ENCODE measurements around the gene NBPF9.
A peak's percentile ranks its signal among the peaks of the same experiment; 100 is the strongest.
"Not testable (repeated sequence)": the region's sequence is repeated elsewhere in the genome, so short reads cannot be mapped to it uniquely, and the experiment has no call there.

The NBPF9 gene, protein sequence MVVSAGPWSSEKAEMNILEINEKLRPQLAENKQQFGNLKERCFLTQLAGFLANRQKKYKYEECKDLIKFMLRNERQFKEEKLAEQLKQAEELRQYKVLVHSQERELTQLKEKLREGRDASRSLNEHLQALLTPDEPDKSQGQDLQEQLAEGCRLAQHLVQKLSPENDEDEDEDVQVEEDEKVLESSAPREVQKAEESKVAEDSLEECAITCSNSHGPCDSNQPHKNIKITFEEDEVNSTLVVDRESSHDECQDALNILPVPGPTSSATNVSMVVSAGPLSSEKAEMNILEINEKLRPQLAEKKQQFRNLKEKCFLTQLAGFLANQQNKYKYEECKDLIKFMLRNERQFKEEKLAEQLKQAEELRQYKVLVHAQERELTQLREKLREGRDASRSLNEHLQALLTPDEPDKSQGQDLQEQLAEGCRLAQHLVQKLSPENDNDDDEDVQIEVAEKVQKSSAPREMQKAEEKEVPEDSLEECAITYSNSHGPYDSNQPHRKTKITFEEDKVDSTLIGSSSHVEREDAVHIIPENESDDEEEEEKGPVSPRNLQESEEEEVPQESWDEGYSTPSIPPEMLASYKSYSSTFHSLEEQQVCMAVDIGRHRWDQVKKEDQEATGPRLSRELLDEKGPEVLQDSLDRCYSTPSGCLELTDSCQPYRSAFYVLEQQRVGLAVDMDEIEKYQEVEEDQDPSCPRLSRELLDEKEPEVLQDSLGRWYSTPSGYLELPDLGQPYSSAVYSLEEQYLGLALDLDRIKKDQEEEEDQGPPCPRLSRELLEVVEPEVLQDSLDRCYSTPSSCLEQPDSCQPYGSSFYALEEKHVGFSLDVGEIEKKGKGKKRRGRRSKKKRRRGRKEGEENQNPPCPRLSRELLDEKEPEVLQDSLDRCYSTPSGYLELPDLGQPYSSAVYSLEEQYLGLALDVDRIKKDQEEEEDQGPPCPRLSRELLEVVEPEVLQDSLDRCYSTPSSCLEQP (N-terminal part only)

DNA sequence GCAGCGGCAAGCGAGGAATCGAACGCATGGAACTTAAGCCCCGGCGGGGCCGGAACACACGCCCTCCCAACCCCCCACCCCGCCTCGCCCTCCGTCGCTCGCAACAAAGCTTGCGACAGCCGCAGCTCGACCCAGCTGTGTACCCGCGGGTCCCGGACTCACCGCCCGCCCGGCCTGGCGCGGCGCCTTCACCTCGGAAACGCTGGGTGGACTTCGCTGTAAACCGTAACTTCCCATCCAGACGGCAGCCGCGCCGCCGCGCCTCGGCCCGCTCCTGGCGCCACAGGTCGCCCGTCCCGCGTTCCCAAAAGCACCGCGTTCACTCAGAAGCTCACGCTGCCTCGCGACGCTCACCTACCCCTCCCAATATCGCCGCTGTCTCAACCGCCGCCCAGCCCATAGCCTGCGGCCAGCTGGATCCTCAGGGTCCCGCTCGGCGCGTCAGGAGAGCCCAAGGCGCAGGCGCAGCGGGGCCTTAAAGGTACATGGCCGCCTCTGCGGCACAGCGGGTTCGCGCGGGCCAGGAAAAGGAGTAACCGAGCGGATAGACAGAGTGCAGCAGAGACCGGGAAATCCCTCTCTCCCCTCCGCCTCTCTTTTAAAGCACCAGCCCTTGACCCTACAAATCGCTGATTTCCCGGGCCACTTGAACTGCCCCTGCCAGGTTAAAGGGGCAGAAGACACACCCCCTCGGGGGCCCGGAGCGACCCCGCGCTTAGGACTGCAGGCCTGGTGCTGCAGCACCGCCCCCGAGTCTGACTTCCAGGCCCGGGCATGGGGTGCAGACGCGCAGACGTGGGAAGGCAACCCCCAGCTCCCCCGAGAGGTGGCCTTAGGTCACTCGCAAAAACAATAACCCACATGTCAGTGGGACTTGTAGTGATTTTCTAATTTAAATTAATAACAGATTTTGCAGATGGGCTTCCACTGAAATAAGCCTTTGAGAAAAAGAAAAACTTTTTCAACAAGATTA is at the start of gene NBPF9:
Gene NBPF9 (minus strand): TSS at position 443 of the 973 bp plus-strand sequence. CDS start 21,412 bp downstream, outside the sequence.
- peak; percentile 59 for DNase-seq

DNA sequence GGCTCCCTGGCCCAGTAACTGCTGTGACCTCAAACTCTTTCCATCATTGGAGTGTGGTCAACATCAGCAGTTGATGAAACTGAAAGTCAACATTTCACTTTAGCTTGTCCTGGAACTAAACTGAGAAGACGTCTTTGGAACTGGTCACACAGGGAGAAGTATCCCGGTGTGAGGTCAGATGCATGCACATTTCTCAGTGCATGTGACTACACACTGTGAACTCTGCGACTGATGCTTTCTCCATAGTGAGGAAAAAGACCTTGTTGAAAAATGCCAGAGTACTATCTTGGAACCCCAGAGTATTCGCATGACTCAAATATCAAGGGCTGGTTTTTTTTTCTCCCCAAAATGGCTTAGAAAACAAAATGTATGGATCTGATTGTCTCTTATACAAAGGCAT is 46.6 kb upstream of the NBPF9 start:
- DNase-seq, result not testable (repeated sequence)

DNA sequence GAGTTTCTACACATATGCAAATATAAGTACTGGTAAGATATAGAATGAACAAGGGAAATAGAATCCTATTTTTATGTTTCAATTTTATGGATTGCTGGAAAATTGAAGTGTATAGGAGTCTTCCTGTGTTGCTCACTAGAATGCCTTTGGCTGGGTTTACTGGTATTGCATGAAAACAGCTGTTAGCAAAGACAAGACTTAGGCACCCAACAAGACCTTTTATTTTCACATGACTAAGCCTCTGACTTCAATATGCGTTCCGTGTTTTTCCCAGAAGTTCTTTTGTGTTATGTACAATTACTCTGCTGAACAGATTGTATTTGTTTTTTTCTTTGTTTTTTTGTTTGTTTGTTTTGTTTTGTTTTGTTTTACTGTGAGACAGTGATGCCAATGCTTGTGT is 34.2 kb upstream of the NBPF9 start:
- not testable (repeated sequence) for DNase-seq

DNA sequence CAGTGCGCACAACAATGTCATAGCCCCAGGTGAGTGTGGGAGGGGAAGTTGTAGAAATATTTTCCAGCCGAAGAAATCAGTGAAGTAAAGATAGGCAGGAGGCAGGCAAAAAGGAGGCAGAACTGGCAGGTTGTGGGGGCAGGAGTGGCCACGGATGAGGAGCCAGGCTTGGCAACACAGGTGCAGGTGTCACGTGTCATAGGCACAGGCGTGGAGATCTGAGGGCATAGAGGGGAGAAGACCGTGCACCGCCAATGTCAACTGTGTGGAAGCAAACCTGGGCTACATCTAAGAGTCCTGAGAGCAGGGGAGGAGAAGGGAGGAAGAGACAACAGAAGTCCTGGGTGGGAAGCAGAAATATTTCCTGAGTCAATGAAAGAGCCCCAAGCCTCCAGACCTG is 27.6 kb upstream of the NBPF9 start:
- not testable (repeated sequence) for DNase-seq

DNA sequence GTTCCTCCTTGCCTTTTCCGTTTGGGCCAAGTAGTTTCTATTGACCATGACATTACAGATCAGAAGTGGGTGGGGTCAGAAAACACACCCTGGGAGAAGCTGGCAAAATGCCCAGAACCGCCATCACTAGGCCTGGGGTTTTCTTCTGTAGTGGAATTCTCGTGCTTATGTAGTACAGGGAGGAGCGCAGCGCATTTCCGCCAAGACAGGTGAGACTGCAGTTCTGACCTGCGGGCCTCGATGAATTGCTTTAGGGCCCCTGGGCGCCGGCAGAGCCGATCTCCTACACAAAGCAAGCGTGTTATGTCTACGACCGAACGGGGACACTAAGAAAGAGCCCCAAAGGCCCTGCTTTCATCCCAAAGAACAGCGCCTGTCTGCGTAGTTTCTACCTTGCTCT is 25.9 kb upstream of the NBPF9 start:
- DNase-seq, result not testable (repeated sequence)

DNA sequence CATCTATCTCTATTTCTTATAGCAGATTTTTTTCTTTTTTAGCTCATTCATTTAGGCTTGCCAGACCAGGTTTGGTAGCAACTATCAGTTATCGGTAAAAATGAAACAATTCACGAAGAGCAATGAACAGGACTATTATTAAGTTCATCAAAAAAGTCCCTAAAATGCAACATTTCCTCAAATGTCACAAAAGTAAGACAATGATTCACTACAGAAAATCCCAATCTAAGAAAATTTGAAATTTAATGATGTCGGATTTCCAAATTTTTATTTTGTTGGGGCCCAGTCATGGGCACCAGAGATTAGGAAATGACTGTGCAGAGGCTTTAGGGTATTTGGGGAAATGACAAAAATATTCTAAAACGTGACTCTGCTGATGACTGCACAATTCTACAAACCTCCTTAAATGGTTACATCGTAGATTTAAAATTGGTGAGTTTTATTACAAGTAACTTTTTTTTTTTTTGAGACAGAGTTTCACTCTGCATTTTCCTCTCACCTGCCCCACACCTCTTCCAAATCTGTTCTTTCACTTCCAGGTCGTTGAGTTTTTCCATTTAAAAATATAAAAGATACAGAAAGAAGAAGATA is 23.3 kb upstream of the NBPF9 start:
- not testable (repeated sequence) for DNase-seq

DNA sequence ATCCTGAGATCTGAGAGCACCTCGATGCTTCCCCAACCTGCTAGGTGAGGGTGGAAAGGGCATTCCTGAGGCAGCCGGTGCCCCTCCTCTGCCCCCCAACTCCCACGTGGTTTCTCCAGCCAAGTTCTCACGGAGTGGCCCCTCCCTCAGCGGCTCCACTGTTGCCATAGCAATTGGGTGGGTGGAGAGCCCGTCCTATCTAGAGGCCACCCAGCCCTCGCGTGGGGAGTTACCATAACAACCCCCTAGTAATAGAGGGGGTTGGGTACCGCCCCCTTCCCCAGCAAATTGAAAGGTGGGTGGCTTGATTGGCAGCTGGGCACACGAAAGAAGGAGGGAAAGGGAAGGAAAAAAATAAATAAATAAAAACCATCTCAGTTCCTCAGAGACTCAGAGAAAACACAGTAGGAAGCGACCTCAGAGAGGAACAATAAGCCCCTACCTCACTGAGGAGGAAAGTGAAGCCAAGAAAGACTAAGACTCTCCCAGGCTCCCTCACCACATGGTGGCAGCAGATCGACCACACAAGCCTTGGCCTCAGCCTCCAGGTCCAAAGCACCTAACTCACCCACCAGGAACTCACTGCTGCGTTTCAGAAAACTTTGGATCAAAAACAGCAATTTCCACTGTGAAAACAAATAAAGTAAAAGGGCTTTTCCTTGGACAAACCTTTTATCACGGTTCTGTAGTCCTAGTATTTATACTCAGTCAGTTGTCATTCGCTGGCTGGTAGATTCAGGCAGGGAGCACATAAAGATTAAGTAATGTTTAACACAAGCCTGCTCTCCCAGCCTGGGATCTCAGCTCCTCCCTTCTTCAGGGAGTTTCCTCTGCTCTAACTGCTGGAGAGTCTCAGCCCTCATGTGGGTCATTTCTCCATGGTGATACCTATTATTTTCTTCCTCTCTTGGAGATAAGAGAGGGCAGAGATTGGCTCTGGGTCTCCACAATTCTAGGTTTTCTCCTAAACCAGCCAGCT is 20.9 kb upstream of the NBPF9 start:
- DNase-seq, result peak; percentile 19

DNA sequence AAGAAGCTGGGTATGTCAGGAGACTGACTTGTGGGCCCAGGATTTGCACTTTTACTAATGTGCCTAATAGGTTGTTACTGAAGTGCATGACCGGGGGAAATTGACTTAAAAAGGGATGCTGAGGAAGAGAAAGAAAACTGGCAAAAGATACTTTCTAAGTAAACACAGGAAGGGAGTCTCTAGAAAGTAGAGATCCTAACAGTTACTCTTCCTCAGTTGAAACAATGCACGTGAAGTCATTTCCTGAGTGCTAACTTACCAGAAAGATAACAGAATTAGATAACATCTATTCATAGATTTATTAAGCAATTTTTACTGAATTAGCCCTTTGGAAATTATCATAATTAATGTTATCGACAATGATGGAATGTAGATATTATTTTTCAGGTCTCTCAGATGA is 9.5 kb upstream of the NBPF9 start:
- DNase-seq, result not testable (repeated sequence)

DNA sequence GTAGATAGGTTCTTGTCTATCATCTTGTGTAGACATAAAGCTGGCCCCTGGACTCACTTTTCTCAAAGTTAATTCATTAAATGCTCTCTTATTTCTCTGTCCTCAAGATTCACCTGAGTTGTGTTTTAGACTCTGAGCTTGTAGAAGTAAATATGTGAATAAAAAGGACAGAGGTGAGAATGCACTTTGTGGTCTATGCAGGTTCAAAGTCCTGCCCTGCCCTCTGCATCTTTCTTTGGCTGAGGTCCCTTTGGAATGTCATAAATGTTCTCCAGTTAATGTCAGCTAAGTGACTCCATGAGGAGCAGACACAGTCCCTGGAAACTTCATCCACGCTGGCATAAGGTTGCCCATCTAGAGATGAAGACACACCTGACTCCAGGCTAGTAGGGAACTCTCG is 7.0 kb upstream of the NBPF9 start:
- not testable (repeated sequence) for DNase-seq

DNA sequence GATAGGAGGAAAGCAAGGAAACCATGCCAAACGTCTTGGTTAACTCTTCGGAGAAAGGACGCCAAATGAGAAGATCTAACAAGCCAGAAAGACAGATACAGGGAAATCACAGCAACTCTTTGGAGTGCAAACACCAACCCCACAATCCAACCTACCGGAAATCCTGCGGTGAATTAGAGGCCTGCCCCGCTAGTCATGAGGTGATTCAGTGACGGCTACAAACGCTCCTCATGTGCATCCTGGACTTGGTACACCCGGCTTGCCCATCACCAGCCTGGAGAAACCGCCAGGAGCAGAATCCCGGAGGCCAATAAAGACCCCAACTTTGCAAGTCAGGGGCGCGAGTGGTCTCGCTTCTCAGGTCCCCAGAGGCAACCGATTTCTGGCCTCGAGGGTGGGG is 777 bp downstream of the NBPF9 start:
- peak; percentile 50 for DNase-seq

DNA sequence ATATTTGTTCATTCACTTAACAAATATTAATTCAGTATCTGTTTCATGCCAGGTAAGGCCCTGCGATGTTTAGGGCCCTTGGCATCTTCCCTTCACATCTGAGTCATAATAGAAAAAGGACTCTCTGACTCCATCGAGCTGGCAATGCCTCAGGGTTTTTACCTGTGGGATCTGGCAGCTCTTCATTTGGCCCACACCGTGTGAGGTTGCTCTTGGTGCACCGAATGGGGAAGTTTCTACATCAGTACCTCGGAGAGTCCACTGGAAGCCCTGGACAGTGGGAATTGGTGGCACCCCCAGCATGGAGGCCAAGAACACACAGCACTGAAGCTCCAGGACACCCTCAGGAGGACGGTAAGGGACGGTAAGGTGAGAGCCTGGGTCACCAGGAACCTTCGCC is 5.1 kb downstream of the NBPF9 start:
- DNase-seq, result not testable (repeated sequence)

DNA sequence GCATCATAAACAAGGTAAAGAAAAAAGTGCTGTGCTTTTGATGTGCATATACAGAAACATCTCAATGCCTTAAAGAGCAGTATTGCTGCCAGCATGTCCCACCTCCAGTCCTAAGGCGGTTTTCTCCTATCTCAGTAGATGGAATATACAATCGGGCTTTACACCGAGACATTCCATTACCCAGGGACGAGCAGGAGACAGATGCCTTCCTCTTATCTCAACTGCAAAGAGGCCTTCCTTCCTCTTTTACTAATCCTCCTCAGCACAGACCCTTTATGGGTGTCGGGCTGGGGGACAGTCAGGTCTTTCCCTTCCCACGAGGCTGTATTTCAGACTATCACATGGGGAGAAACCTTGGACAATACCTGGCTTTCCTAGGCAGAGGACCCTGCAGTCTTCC is 10.2 kb downstream of the NBPF9 start:
- not testable (repeated sequence) for DNase-seq

DNA sequence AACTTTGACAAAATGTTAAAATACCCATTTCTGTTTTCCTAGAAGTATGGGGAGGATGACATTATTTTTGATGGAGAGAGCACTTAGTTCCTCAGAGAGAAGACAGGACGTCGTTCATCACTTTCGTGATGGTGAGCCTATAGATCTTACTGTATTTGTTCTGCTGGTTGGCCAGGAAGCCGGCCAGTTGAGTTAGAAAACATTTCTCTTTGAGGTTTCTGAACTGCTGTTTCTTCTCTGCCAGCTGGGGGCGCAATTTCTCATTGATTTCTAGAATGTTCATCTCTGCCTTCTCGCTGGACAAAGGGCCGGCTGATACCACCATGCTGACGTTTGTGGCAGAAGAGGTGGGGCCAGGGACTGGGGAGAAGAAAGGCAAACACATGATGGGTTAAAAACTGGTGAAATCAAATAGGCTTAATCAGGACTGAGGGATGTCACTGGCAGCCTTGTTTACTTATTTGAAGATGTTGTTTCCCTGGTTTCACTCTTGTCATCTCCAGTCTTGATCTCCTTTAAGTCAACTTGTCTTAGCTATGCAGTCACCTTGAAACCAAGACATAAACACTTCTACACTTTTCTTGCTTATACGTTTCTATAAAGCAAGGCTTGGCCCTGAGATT is 27.7 kb downstream of the NBPF9 start:
- DNase-seq, result not testable (repeated sequence)

DNA sequence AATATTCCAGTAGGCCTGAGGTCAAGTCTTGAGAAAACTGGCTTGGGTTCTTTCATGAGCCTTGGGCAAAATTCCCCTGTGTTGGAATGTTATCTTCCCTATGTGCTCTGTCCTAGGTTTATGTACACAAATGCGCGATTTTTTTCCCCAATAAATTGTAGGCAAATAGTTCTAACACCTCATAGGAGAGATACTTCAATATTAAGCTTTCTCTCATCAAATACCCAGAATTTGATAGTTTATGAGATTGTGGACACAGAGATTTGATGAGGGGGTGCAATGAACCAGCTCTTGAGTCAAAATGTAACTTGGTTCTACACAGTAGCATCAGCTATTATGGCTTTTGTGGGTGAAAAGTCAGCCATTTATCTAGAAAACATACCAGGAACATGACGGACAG is 38.7 kb downstream of the NBPF9 start:
- DNase-seq, result not testable (repeated sequence)

DNA sequence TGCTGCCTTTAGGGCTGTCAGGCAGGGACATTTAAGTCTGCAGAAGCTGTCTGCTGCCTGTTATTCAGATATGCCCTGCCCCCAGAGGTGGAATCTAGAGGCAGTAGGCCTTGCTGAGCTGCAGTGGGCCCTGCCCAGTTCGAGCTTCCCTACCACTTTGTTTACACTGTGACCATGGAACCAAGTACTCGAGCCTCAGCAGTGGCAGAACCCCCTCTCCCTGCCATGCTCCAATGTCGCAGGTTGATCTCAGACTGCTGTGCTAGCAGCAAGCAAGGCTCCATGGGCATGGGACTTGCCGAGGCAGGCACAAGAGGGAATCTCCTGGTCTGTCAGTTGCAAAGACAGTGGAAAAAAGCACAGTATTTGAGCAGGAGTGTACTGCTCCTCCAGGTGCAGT is 60.3 kb downstream of the NBPF9 start:
- not testable (repeated sequence) for DNase-seq

DNA sequence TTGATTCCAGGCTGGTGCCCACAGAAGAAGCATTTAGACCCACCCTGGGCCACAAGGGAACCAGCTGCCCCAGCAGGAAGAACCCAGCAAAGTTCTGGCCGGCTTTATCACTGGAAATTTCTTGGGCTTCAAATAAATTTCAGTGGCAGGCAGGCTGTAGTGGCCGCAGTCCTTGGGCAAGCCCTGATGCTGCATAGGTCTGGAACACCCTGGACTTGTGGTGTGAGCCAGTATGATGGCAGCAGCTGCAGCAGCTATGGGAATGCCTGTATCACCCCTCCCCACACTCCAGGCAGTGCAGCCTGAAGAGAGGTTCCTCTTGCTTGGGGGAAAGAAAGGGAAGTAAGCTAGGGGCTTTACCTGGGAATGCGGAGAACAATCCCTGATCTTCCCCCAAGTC is 69.4 kb downstream of the NBPF9 start:
- DNase-seq, result not testable (repeated sequence)

DNA sequence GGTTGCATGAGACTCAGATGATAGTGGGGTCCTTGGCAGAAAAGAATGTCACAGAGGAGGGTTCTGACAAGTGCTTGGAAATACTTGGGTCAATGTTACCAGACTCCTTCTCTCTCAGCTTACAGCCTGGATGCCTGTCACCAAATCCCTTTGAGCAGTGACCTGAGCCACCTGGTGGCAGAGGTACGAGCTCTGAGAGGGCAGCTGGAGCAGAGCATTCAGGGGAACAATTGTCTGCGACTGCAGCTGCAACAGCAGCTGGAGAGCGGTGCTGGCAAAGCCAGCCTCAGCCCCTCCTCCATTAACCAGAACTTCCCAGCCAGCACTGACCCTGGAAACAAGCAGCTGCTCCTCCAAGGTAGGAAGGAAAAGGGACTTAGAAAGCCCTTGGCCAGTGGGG is 79.0 kb downstream of the NBPF9 start:
- not testable (repeated sequence) for DNase-seq

DNA sequence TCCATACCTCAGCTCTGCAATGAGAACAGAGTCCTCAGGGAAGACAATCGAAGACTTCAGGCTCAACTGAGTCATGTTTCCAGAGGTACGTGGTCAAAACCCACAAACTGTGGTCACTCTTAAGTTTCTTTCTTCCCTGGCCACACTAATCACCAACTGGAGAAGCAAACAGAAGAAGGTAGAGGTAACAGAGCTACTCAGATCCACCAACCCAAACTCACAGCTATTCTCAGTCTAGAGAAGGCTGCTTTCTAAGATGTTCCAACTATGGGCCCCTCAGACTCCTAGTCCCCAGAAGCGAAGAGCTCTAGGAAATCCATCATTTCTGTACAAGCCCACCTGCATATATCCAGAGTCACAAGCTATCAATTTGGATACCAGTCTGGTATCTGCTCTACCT is 84.8 kb downstream of the NBPF9 start:
- not testable (repeated sequence) for DNase-seq

DNA sequence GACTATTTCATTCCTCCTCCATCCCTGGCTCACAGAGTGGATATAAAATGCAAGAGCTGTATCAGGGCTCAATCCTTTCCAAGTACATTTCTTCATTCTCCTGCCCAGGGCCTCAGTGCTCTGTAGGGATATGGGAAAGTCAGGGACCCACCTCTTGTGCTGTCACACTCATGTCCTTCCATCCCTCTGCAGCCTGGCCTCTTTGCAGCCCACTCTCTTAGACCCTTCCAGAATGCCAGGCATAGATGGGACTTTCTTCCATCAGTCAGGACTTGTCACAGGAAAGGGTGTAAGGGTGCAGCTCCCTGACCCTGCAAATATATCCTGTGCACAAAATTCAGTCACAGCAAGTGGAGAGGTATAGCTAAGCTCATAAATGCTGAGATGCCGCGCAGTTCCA is 86.7 kb downstream of the NBPF9 start:
- DNase-seq, result not testable (repeated sequence)

DNA sequence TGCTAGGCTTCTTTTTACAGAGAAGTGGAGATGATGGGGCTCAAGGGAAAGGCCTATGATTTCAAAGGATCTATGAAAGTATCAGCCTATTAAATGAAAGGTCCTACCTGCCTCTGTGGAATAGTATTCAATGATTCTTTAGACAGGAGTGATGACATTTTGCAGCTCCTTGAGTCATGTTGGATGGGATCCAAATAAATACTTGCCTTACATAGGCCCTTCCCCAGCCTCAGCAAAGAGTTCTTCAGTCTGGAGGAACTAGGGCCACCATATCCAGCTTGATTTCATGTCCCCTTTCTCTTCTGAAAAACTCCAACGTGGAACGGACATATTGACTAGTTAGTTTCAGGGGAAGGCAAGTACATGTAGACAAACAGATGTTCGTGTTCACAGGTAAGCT is 87.8 kb downstream of the NBPF9 start:
- not testable (repeated sequence) for DNase-seq

All from CD4-positive, alpha-beta T cell treated with Interleukin-17A for 1 hour (primary cell).